Cerebellar cortex (tissue), 1 donor: ENCODE data around the gene BCAM.
"Not testable (repeated sequence)": the region's sequence is repeated elsewhere in the genome, so short reads cannot be mapped to it uniquely, and the experiment has no call there.

ENCODE experiments used
- DNase-seq: peaks from one replicate; pipeline ENCODE4 v3.0.0-alpha.2; 2015; ENCODE audit warnings: low spot score

The BCAM gene

DNA sequence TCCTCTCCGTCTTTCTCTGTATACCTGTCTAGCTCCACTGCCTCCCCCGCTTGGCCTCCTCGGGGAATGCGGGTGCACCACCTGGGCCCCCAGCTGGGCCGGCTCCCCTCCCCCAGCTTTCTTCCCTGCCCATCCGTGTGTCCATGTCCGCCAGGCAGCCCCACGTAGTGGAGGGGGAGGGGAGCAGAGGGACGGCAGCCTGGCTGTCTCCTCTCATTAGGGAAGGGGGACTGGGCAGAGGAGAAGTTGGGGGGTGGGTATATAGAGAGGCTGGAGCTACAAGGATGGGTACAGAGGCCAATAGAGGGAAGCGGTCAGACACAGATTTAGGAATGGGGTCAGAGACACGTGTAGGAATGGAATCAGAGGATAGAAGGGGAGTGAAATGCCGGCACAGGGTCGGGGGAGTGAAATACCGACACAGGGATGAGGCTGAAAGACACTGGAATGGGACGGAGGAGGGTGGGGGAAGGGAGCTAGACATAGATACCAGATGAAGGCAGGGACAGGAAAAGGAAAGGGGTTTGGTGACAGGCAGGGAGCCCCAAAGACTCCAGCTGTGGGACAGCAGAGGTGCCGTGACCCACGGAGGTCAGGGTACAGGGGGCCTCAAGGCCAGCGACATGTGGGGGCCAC lies 40.0 kb downstream of the BCAM start:
- no peak for DNase-seq

DNA sequence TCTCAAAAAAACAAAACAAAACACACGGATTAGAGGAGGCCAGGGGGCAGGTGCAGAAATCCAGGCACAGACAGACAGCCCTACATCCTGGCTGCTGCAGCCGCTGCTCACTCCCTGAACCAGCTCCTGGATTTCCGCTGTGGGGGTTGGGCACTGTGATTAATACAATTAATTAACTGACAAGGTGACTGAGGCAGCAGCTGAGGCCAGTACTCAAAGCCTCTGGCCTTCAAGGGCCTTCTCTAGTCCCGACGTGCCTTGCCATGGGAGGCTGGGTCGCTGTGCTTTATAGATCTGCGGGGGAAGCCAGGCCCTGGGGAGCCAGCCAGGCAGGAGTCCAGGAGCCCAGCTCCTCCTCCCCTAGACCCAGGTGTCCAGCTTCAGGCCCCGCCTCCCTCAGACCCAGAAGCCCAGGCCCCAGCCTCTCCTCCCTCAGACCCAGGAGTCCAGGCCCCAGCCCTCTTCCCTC lies 41.8 kb downstream of the BCAM start:
- DNase-seq = no peak

DNA sequence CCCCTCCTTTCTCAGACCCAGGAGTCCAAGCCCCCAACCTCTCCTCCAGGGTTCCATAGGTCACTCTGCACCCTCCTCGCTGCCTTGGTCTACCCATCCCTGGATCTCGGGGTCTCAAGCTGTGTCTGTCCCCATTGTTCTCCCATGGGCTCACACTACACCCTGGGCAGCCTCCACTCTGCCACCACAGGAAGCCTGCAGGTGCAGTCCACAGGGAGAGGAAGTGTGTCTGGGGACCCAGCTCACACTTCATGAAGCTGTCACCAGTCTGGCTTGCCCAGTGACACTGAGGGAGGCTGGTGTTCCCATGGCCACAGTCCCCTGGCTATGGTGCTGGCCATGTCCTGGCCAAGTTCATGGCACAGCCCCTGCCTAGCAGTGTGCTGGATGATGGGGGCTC lies 42.5 kb downstream of the BCAM start:
- DNase-seq = no peak

DNA sequence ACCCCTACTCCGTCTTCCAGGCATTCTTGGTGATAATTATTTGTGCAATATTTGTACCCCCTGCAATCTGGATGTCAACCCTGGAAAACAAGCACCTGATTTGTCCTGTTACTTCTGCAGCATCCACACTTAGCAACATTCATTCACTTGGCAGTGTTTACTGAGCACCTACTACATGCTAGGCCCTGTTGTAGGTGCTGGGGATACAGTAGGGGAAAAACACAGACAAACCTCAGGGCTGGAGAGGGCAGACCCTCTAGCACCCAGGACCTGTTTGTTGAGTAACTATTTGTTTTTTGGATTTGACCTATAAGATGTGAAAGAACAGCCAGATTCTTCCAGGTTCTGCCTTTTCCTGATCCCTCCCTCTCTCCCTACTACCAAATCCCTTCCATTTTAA lies 46.7 kb downstream of the BCAM start:
- DNase-seq = no peak

DNA sequence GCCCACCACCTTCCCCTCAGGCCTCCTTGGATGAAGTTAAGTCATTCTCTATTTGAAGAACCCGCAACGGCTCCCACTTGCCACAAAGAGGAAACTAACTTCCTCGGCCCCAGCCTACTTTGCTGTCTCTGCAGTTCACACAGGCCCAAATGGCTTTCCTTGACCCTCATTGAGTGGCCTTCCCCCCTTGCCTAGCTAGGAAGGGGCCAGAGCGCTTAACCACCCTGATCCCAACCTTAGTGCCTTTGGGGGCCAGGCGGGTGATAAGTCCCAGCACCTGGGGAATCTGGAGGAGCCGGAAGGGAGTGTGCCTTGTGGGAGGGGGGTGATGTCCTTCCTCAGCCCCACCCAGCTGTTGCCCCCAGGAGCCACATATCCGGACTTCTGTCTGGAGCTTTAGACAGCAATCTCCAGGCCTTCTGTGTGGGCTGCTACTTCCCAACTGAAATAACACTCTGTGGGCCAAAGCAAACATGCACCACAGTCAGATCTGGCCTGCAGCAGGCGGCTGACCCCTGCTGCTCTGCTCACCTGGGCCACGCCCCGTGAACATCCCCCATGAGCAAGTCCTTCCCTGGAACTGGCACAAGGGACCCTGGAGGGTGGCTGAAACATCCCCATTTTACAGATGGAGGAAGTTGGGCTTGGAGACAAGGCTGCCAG lies 47.6 kb downstream of the BCAM start:
- DNase-seq = no peak

DNA sequence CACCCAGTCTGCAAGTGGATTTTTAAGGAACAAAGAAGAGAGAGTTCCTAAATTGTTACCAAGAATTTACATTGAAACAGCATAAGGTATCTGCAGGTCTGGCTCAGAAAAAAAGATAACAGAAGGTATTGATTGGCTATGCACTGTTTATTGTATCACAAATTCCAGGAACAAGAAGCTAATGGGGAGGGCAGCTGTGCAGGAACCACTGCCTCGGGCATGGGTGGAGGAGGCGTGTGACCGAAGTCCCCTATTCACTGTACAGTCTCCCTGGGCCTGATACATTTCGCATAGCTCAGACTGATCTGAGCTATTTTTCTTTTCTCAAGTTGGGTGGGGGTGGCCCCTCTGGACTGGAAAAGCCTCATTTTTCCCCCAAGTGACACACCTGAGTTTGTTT lies 48.9 kb downstream of the BCAM start:
- no peak for DNase-seq

DNA sequence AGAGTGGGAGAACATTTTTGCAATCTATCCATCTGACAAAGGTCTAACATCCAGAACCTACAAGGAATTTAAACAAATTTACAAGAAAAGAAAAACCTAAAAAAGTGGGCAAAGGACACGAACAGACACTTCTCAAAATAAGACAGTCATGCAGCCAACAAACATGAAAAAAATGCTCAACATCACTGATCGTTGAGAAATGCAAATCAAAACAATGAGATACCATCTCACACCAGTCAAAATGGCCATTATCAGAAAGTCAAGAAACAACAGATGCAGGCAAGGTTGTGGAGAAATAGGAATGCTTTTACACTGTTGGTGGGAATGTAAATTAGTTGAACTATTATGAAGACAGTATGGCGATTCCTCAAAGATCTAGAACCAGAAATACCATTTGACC lies 52.7 kb downstream of the BCAM start:
- DNase-seq = not testable (repeated sequence)

DNA sequence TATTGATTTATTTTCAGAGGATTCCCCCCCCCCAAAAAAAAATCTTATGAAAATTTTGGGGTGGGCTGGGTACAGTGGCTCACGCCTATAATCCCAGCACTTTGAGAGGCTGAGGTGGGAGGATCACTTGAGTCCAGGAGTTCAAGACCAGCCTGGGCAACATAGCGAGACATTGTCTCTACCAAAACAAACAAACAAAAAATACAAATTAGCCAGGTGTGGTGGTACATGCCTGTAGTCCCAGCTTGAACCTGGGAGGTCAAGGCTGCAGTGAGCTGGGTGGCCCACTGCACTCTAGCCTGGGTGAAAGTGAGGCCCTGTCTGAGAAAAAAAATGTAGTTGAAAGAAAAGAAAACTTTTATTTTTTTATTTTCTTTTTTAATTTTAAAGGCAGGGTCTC lies 55.1 kb downstream of the BCAM start:
- no peak for DNase-seq

DNA sequence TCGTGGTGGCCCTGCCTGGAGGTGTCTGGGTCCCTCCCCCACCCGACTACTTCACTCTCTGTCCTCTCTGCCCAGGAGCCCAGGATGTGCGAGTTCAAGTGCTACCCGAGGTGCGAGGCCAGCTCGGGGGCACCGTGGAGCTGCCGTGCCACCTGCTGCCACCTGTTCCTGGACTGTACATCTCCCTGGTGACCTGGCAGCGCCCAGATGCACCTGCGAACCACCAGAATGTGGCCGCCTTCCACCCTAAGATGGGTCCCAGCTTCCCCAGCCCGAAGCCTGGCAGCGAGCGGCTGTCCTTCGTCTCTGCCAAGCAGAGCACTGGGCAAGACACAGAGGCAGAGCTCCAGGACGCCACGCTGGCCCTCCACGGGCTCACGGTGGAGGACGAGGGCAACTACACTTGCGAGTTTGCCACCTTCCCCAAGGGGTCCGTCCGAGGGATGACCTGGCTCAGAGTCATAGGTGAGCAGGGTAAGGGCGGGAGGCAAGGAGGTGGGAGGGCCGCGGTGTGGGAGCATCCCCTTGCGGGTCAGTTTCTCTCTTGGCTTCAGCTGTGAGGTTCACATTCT lies 56.4 kb downstream of the BCAM start:
- DNase-seq = no peak

DNA sequence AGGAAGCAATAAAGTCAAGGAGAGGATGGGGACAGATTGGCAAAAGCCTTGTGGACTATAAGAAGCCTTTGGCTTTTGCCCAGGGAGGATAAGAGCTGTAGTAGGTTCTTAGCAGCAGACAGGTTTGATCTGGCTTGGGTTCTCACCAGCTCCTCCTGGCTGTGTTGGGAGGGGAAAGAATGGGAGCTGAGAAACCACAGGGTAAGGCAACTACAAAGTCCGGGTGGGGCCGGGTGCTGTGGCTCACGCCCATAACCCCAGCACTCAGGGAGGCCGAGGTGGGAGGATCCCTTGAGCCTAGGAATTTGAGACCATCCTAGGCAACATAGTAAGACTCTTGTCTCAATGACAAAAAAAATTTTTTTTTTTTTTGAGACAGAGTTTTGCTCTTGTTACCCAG lies 57.8 kb downstream of the BCAM start:
- DNase-seq = no peak

DNA sequence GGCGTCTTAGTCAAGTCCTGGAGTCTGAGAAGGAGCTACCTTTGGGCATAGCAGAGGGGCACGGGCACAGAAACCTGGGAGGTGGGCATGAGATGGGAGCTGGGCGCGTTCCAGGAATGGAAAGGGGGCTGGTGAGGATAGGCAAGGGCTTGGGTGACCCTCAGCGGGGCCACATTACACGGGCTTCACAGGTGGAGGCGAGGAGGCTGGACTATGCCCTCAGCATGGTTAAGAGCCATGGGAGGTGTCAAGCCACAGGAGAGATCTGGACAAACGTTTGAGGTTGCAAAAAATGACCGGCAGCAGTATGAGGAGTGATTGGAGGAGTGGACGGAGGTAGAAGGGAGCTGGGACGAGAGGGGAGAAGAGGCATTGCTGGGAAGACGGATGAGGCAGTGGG lies 58.7 kb downstream of the BCAM start:
- no peak for DNase-seq

DNA sequence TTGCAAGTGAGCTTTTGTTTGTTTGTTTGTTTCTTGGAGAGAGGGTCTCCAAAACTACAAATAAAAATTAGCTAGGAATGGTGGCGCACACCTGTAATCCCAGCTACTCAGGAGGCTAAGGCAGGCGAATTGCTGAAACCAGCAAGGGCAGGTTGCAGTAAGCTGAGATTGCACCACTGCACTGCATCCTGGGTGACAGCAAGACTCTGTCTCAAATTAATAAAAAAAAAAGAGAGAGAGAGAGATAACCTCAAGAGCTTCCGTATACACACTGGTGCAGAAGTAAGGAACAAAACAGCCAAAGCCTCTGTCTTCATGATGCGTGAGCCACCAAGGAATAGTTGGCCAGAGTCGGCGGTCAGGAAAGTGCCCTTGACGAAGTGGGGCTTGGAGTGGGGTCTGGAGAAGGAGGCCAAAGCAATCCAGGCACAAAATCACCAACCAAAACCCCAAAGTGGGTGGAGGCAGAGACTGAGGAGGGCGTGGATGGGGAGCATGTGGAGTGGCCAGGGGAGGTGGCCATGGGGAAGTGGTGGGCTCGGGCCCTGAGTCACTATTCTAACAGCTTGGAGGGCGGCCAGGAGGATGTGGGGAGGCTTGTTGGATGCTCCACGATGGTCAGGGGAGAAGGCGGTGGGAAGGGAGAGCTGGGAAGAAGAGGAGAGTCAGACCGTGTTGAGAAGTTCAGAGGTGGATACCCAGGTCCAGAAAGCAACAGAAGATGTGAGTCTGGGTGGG lies 61.0 kb downstream of the BCAM start:
- no peak for DNase-seq
